GM19455 (cell line): ENCODE results near the gene NINL.

Source experiments
- ATAC-seq: cut with Tn5 transposase; IDR thresholded peaks from one replicate; pipeline ENCODE4 v1.9.1; 2021; ENCODE audit not compliant: unreplicated experiment

The NINL gene

GRCh38 chr20:25533920-25534700 lies 51.2 kb downstream of the NINL start:
- ATAC-seq: no peak

- no peak for ATAC-seq
These were observed 52.4 kb downstream of the NINL start for GRCh38 chr20:25532971-25533391.

GRCh38 chr20:25532015-25532751 lies 53.1 kb downstream of the NINL start:
- no peak for ATAC-seq

GRCh38 chr20:25529295-25529951 lies 55.9 kb downstream of the NINL start:
- ATAC-seq: no peak

- no peak for ATAC-seq
These were observed 57.4 kb downstream of the NINL start for GRCh38 chr20:25527949-25528348.

- ATAC-seq: no peak
These were observed 58.9 kb downstream of the NINL start for GRCh38 chr20:25526446-25526845.

GRCh38 chr20:25525867-25526266 lies 59.5 kb downstream of the NINL start:
- ATAC-seq: no peak

- ATAC-seq: no peak
These were observed 60.0 kb downstream of the NINL start for GRCh38 chr20:25525295-25525694.

GRCh38 chr20:25521382-25521781 lies 63.9 kb downstream of the NINL start:
- no peak for ATAC-seq

GRCh38 chr20:25517124-25517523 lies 68.2 kb downstream of the NINL start:
- no peak for ATAC-seq

- ATAC-seq: no peak
These were observed 70.5 kb downstream of the NINL start for GRCh38 chr20:25514747-25515340.

GRCh38 chr20:25514195-25514594 lies 71.1 kb downstream of the NINL start:
- ATAC-seq: no peak

- ATAC-seq: no peak
These were observed 72.6 kb downstream of the NINL start for GRCh38 chr20:25512709-25513108.

GRCh38 chr20:25511183-25511582 lies 74.1 kb downstream of the NINL start:
- ATAC-seq: no peak

- no peak for ATAC-seq
These were observed 74.6 kb downstream of the NINL start for GRCh38 chr20:25510721-25511120.

- ATAC-seq: no peak
These were observed 75.1 kb downstream of the NINL start for GRCh38 chr20:25510202-25510601.

- ATAC-seq: no peak
These were observed 76.2 kb downstream of the NINL start for GRCh38 chr20:25509084-25509483.

GRCh38 chr20:25508083-25508770 lies 77.1 kb downstream of the NINL start:
- no peak for ATAC-seq

GRCh38 chr20:25507385-25508082 lies 77.8 kb downstream of the NINL start:
- no peak for ATAC-seq
